ENCODE data around the gene ANKRD13D.
"Not testable (repeated sequence)": the region's sequence is repeated elsewhere in the genome, so short reads cannot be mapped to it uniquely, and the experiment has no call there.

ANKRD13D gene

GRCh38 chr11:67289226-67289650, at the start of gene ANKRD13D:
TSS of gene ANKRD13D (plus strand) at chr11:67289303. CDS start at chr11:67289461, 158 bp downstream.
- no peak for DNase-seq (ENCODE audit: low read depth)

GRCh38 chr11:67239783-67240575, 49.1 kb upstream of the ANKRD13D start:
- peak; percentile 93 for DNase-seq (ENCODE audit: low read depth)

DNA sequence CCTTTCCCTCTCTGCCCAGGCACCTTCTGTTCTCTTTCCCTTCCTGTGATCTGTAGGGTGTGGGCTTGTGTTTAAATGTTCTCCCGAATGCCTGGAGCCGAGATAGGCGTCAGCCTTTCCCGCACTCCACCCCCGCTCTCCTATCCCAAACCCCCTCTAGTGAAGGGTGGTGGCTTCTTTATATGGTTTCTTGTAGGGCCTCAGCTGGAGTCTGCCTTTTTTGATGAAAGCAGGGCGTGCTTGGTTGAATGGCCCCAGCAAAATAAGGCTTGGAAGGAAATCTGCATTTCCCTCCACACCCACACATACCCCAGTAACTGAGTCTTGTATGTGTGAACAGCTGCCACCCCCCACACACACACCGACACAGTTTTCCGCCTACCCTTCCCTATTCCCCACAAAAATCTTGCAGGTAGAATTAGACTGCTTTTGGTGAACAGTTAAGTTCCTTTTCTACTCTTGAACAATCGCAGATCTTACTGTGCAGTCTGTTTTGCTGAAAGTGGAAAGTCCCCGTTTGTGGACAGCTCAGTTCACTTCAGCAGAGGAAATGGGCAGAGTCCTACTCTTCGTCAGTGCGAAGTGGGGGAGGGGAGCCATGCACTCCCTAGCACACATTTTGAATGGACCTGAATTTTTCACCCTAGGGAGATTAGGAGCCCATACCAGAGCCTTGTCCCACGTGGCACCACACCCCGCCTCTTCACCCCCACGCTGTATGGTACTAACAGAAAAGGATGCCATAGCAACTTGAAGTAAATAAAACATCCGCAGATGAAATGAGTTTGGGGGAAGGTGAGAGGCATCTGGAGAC, 48.3 kb upstream of the ANKRD13D start:
- peak; percentile 59 for DNase-seq (ENCODE audit: low read depth)

DNA sequence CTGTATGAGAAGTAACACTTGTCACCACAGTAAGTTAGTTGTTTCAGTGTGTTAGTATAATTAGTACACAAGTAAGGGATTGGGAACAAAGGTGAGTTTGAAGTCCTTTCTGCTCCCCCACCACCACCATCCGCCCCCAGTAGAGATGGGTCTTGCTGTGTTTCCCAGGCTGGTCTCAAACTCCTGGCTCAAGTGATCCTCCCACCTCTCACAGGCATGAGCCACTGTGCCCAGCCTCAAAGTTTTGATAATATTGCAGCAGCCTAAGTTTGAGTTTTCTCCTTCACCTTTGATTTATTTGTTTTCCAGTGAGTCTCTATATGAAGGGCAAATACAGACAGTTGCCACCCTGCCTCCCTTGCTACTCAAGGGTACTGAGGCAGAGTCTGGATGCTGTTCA, 46.6 kb upstream of the ANKRD13D start:
- no peak for DNase-seq (ENCODE audit: low read depth)

DNA sequence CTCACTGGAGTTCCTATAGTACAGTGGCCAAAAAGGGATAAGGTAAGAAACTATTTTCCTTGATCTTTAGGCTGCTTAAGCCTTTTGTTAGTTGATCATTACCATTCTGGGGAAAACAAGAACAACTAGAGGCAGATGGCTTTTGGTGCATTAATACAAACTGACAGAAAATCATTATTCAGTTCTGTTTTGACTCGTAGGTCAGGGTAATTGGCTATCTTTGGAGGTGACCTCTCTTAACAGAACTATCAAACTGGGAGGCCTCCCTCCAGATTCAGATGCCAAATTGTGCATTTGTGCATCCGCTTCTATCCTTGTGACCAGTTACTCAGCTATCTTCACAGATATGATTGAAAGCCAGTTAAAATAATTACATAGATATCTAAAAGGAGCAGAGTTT, 46.1 kb upstream of the ANKRD13D start:
- DNase-seq (ENCODE audit: low read depth): no peak

GRCh38 chr11:67245046-67245445, 44.1 kb upstream of the ANKRD13D start:
- DNase-seq (ENCODE audit: low read depth): no peak

- no peak for DNase-seq (ENCODE audit: low read depth)
These were observed 41.1 kb upstream of the ANKRD13D start for GRCh38 chr11:67247946-67248550.

DNA sequence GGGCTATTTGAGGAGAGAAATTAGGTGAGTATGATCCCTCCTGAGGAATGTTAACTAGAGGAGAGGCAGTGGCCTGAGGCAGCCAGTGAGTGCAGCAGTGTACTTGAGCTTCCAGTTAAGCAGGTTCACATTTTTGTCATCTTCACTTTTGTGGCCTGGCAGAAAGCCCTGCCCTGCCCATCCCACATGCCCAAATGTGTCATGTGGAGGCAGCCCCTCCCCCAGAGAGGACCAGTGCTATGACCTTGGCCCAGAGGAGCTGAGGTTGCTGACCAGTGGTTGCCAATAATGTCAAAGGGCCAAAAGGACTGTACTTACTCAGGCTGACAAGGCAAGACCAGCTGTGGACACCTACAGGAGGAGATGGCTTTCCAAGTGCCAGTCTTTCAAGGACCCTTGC, 40.5 kb upstream of the ANKRD13D start:
- no peak for DNase-seq (ENCODE audit: low read depth)

DNA sequence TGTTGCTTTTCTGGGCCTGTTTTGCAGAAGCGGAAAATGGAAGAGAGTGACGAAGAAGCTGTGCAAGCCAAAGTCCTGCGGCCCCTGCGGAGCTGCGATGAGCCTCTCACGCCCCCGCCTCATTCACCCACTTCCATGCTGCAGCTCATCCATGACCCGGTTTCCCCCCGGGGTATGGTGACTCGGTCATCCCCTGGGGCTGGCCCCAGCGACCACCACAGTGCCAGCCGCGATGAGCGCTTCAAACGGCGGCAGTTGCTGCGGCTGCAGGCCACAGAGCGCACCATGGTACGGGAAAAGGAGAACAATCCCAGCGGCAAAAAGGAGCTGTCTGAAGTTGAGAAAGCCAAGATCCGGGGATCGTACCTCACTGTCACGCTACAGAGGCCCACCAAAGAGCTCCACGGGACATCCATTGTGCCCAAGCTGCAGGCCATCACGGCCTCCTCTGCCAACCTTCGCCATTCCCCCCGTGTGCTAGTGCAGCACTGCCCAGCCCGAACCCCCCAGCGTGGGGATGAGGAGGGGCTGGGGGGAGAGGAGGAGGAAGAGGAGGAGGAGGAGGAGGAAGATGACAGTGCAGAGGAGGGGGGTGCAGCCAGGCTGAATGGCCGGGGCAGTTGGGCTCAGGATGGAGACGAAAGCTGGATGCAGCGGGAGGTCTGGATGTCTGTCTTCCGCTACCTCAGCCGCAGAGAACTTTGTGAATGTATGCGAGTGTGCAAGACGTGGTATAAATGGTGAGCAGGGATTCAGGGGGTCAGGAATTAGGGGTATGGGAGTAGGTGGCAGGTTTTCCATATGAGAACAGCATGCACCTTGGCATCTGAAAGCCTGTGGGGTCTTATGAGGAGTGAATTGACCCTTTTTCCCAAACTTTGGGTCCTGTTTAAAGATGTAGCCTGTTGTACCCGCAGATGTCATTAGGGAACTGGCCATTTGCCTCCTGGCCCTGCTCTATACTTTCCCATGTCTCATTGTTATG, 38.8 kb upstream of the ANKRD13D start:
- no peak for DNase-seq (ENCODE audit: low read depth)

- DNase-seq (ENCODE audit: low read depth): no peak
These were observed 37.3 kb upstream of the ANKRD13D start for GRCh38 chr11:67251841-67252240.

DNA sequence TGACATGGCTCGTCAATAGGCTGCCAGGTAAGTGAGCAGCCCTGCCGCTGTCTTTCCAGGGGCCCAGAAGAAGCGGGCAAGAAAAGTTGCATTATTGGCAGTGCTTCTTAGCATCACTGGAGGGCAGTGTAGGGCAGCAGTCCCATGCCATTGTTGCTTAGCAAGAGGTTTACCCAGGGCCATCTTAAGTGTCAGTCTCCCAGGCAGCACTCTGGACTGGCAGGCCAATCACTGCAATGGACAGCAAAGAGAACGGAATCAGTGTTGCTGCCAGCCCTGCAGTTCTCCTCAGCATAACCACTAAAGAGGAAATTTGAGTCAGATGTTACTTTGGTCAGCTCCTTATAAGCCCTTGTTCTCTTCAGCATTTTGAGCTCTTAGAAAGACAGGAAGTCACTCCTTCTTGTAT, 36.3 kb upstream of the ANKRD13D start:
- DNase-seq (ENCODE audit: low read depth): no peak

DNA sequence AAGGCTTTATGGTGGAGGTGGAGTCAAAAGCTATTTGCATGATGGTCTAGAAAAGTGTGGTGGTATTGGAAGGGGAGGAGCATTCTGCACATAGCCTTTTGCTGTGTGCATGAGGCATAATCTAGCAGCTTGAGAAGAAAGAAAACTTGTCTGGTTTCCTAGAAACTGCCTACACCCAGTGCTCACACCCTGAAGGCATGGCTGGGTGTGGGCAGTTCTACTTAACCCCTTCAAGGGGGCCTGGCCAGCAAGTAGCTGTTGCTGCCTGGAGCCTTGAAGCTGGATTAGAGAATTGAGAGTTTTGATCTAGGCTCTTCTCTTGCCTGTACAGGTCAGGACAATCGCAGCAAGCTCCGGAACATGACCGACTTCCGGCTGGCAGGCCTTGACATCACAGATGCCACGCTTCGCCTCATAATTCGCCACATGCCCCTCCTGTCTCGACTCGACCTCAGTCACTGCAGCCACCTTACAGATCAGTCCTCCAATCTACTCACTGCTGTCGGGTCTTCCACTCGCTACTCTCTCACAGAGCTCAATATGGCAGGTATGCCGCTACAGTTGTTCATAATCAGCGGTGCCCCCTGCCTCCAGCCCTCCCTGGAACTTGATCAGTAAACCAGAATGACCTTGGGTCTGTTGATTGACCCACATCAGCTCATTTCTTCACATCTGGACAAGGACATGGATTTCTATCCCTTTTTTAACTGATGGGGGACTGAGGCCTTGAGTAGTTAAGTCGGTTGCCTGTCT, 35.1 kb upstream of the ANKRD13D start:
- DNase-seq (ENCODE audit: low read depth): no peak

DNA sequence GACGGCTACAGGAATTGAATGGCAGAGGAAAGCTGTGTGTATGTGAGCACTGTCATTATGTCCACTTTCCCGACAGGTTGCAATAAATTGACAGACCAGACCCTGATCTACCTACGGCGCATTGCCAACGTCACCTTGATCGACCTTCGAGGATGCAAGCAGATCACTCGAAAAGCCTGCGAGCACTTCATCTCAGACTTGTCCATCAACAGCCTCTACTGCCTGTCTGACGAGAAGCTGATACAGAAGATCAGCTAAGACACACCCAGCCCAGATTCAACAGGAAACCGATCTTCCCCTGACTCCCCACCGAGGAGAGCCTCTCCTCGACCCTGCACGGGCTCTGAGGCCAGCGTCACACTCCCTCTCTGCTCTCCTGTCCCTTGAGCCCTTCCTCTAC, 34.3 kb upstream of the ANKRD13D start:
- no peak for DNase-seq (ENCODE audit: low read depth)

DNA sequence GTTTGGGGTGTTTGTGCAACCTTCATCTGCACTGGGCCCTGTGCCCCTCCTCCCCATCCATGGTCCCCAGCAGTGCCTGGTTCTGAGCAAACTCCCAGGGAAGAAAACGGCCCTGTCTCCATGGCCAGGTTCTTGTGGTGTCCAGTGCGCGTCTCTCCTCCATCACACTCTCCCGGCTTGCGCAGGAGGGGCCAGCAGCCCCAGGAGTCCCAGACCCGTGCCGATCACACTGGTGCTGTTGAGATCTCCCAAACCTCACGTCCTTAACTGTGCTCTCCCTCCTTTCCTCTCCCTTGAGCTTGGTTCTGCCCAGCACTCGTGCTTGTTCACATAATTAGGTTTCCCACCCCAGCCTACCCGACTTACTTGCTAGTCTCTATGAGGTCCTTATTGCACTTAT, 33.8 kb upstream of the ANKRD13D start:
- no peak for DNase-seq (ENCODE audit: low read depth)

DNA sequence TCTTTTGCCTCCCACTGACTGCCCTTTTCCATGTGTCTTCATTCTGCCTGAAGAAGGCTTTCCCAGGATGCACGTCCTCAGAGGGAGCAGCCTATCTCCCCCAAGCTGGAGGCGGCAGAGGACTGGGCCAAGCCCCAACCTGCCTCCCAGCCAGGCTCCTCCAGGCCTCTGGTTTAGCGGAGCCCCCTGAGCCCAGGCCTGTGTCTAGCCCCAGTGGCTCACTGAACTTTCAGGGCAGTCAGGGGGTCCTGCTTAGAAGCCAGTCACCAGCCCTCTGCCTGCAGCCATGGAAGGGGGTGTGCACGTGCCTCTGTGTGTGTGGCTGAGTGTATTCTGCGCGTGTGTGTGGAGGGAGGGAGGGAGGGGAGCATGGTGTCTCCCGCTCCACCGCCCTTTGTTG, 33.2 kb upstream of the ANKRD13D start:
- no peak for DNase-seq (ENCODE audit: low read depth)

GRCh38 chr11:67256477-67257135, 32.5 kb upstream of the ANKRD13D start:
- DNase-seq (ENCODE audit: low read depth): no peak

GRCh38 chr11:67260406-67260805, 28.7 kb upstream of the ANKRD13D start:
- no peak for DNase-seq (ENCODE audit: low read depth)

- not testable (repeated sequence) for DNase-seq (ENCODE audit: low read depth)
These were observed 28.0 kb upstream of the ANKRD13D start for GRCh38 chr11:67260885-67261639.

DNA sequence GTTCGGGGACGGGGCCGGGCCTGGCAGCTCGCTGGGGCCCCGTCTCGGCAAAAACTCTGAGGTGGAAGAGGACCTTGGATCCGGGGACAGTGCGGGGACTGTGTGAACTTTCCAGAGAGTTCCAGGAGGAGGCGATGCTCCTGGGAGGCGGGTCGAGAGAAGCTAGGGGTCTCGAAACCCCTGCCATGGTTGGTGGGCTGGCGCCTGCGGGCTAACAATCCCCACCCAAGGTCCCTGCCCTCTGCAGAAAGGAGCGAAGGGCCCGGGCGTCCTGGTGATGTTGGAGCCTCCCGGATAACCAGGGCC, 27.5 kb upstream of the ANKRD13D start:
- no peak for DNase-seq (ENCODE audit: low read depth)
